GM10266 (cell line): ENCODE results near the gene NAV2.

ENCODE experiments used
- DNase-seq: peaks from one replicate; pipeline ENCODE4 v3.0.0; 2012; ENCODE audit errors: extremely low spot score
- TF ChIP-seq, protein P1 (sequence below): IDR thresholded peaks from 2 replicates; pipeline ENCODE4 v1.5.1; 2012; ENCODE audit warnings: mild to moderate bottlenecking, low read depth; ENCODE audit not compliant: control insufficient read depth, insufficient read depth; ENCODE audit errors: missing control alignments

NAV2 gene

DNA sequence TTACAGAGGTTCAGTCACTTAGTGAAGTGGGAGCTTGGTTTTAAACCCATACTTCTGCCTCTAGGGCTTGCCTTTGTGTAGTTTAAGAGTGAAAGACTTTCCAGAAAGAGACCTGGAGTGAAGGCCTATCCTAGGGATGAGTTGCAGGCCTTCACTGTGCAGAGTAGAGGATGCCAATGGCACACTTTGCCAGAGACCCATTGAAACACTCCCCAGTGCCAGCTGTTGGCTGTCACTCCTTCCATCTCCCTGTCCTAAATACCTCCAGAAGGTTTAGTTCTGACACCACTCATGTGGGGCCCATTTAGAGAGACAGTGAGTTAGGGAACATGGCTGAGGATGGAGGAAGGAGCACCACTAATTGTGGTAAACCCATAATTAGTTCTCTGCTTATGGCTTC lies 31.5 kb downstream of the NAV2 start:
- no peak for DNase-seq
- TF ChIP-seq, protein P1, sequence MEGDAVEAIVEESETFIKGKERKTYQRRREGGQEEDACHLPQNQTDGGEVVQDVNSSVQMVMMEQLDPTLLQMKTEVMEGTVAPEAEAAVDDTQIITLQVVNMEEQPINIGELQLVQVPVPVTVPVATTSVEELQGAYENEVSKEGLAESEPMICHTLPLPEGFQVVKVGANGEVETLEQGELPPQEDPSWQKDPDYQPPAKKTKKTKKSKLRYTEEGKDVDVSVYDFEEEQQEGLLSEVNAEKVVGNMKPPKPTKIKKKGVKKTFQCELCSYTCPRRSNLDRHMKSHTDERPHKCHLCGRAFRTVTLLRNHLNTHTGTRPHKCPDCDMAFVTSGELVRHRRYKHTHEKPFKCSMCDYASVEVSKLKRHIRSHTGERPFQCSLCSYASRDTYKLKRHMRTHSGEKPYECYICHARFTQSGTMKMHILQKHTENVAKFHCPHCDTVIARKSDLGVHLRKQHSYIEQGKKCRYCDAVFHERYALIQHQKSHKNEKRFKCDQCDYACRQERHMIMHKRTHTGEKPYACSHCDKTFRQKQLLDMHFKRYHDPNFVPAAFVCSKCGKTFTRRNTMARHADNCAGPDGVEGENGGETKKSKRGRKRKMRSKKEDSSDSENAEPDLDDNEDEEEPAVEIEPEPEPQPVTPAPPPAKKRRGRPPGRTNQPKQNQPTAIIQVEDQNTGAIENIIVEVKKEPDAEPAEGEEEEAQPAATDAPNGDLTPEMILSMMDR = no peak

DNA sequence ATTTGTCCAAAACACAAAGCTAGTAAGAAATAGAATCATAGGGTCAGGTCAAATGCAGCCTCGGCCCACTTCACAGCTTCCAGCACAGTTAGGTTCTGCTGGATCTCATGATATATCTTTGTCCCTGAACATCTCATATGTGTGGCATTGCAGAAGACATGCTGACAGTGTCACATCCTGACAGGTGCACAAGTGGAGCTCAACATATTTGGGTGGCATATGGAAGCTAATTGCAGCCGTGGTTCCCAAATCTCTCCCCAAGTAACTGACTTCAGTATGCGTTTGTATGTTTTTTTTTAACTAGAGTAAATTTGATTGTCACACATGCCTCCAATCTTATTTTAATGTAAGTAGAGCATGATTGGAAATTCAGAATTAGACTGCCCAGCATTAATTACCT lies 33.4 kb downstream of the NAV2 start:
- DNase-seq = no peak

DNA sequence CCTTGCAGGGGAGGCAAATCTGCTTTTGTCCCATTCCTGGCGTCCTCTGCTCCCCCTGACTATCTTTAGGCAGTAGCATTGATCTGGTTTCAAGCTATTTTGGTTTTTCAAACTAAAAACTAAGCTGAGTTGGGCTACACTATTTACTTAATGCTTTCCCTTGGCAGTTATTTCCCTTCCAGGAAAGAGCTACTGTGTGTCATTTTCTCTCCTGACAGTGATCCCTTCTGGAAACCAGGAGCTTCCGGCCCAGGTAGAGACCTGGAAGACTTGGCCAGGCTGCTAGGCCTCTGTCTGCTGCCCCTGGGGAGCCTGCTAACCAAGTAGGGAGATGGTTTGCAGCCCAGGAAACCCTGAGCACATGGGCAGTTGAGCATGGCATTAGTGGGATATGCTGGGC lies 35.0 kb downstream of the NAV2 start:
- TF ChIP-seq, protein P1 = no peak
- no peak for DNase-seq

More for the DNA sequence above, 33.4 kb downstream of the NAV2 start:
- TF ChIP-seq, protein P1 = no peak

DNA sequence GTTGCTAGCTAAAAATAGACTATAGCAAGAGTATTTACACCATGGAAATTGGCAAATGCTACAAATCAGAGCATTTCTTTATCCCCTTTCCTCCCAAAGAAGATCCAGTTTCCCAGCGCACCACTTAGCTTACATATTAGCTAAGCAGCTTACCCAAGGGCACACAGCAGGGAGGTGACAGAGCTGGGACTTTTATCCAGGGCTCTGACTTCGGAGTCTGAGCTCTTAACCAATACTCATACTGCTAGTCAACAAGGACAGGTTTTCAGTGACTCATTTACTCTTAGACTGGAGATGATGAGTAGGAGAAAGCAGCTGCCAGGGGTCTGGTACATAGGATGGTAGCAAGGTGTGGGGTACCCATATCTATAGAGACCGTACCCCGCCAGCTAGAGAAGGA lies 38.4 kb downstream of the NAV2 start:
- no peak for DNase-seq
- TF ChIP-seq, protein P1 = no peak

DNA sequence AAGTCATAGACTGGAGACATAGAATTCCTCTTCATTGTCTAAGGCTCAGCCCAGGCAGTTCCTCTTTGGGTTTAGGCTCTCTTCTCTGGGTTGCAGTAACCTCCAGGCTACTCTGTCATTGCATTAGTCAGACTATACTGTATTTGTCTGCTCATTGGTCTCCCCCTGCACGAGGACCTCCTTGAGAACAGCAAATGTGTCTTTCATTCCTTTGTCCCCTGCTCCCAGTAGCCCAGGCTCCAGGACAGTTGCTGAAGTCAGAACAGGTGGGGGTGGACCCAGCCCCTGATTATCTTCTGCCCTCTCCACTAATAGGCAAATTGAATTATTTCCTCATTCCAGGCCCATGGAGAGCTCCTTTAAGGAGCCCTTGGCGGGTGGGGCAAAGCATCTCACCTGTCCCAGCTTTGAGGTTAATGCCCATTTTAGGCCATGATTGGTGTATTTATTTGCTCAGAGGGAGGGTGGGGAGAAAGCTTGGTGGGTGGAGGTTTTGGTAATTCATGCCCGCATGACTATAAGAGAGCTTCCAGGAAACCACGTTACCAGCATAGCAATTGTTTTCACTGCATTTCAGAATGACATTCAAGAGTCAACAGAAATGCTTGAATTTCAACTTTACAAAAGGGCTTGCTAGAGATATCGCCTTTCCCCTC lies 40.9 kb downstream of the NAV2 start:
- TF ChIP-seq, protein P1 = no peak
- no peak for DNase-seq

DNA sequence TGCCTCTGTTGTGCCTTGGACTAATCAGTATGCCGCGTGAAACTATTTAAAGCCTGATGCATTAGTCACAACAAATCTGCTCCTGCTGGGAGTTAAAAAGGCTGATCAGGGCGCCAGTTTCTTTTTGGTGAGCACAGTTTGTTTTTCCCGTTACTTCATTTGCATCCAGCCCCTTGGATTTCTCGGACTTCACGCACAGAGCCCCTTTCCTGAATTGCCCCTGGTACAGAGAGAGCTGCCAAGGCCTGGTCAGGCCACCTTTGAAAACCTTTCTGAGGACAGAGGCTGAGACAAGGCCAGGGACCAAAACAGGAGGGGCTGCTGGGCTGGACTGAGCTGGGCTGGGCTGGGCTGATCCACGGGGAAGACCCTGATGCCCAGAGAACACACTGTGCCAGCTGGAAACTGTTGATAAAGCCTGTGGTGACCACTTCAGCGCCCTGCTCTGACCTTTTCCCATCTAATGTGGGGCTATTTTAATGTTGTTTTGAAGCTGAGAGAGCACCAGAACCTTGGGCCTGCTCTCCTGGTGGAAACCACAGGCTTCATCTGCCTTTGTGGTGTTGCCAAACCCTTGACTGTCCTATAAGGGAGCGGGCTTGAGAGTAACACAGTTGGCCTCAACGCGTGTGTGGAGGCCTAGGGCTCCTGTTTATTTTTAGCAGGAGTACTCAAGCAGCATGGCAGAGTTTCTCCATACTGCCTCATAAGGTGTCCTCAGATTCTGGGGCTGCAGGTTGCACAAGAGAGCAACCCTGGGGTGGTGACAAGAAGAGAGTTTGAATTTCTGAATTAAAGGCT lies 44.2 kb downstream of the NAV2 start:
- TF ChIP-seq, protein P1 = no peak
- DNase-seq = no peak

DNA sequence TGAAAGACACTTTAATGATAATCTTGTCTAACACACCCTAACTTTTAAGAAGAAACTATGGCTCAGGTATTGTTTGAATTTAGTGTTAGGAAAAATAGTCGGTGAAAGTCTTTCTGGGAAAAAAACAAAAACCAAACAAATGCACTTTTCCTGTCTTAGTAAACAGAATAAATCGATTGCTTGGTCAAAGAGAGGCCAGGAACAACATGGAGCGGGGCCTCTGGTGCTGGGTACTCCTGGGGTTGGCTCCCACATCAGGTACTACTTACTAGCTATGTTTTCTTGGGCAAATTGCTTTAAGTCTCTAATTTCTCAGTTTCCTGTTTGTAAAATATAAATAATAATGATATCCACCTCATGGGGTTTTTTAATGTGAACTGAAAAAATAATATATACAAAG lies 46.8 kb downstream of the NAV2 start:
- TF ChIP-seq, protein P1 = no peak
- no peak for DNase-seq
